GM12864 (cell line): ENCODE measurements around the gene RAB3IL1.
A peak's percentile ranks its signal among the peaks of the same experiment; 100 is the strongest.

Experiments used
- DNase-seq: peaks from one replicate; pipeline ENCODE4 v3.0.0-alpha.2; 2011; ENCODE audit warnings: low read depth
- H3K4me3 ChIP-seq: 2 replicates; pipeline ENCODE4 v1.5.1; 2011; ENCODE audit warnings: mild to moderate bottlenecking, low read depth, low read length, control low read depth
- TF ChIP-seq, protein P1 (sequence below): IDR thresholded peaks from 2 replicates; pipeline ENCODE4 v1.5.1; 2011; ENCODE audit warnings: low read depth, mild to moderate bottlenecking, moderate library complexity, low read length, control low read depth, inconsistent platforms; ENCODE audit errors: missing control alignments

Gene RAB3IL1

GRCh38 chr11:61872935-61873565, 44.3 kb downstream of the RAB3IL1 start:
- no peak for DNase-seq
- no peak overlapping the region for H3K4me3 ChIP-seq
- TF ChIP-seq, protein P1, sequence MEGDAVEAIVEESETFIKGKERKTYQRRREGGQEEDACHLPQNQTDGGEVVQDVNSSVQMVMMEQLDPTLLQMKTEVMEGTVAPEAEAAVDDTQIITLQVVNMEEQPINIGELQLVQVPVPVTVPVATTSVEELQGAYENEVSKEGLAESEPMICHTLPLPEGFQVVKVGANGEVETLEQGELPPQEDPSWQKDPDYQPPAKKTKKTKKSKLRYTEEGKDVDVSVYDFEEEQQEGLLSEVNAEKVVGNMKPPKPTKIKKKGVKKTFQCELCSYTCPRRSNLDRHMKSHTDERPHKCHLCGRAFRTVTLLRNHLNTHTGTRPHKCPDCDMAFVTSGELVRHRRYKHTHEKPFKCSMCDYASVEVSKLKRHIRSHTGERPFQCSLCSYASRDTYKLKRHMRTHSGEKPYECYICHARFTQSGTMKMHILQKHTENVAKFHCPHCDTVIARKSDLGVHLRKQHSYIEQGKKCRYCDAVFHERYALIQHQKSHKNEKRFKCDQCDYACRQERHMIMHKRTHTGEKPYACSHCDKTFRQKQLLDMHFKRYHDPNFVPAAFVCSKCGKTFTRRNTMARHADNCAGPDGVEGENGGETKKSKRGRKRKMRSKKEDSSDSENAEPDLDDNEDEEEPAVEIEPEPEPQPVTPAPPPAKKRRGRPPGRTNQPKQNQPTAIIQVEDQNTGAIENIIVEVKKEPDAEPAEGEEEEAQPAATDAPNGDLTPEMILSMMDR: no peak

DNA sequence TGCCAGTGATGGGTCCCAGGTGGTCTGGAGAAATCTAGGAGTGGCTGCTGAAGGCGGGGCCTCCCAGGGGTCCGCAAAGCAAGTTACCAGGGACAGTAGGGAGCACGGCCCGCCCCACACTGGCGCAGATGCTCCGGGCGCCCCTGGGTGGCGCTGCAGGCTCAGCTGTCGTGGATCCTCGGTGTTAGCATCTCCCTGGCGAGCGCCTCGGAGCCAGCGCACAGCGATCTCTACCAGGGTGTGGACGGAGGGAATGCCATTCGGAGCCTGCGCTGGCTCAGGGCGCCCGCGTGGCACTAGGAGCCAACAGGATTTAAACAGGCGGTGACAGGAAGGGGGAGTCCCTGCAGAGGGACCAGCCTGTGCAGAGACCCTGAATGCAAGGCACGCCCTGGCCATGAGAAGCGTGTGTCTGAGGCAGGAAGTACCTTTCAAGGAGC, 46.2 kb downstream of the RAB3IL1 start:
- no peak for DNase-seq
- TF ChIP-seq, protein P1: peak; percentile 87
- H3K4me3 ChIP-seq: no peak overlapping the region

DNA sequence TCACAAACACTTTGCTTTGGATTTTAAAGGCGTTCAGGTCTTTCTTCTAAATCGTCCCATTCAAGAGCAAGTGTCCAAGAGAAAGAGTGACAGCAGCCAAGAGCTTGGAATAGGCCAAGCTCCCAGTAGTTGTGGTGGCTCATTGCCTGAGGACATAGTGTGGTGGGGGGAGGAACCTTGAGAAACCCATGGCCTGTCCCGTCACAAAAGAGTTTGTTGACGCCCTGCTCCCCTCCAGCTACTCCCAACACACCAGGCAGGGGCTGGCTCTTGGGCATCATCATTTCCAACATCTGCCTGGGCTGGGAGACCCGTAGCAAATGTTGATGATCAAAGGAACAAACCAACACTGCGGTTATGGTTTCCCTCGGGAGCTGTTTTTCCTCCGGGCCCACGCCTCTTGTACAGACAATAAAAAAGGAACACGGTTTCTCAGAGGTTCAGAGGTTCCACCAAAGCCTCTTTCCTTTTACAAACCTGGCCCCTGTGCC, 46.8 kb downstream of the RAB3IL1 start:
- DNase-seq: no peak
- no peak overlapping the region for H3K4me3 ChIP-seq
- TF ChIP-seq, protein P1: no peak

DNA sequence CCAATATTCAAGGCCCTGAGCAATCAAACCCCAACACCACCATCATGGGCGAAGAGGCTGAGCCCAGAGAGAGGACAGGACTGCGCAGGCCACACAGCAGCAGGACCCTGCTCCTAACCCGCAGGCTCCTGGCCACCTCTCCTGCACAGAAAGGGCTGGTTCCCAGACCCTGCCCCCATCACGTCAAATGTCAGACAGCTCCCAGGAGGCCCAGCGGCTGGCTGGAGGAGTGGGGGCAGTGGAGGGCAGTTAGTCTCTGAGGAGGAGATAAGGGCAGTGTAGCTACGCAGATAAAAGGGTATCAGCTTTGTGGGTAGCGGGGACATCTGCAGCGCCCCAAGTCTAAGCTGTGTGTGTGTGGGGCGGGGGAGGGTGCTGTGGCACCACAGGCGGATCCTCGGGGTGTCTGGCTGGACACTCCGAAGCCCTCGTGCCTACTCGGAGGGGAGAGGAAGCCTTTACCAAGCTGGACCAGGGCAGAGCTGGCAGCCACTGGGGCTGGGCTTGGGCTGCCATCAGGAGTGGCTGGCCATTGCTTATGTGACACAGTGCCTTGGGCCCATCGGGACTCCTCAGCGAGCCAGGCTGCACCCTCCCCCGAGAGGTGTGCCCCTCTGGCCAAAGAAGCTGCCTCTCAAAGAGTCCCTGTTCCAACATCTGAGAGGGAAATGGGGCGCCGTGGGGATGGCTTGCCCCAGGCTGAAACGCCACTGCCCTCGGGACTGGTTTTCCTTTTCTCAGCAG, 47.5 kb downstream of the RAB3IL1 start:
- TF ChIP-seq, protein P1: no peak
- no peak overlapping the region for H3K4me3 ChIP-seq
- no peak for DNase-seq

DNA sequence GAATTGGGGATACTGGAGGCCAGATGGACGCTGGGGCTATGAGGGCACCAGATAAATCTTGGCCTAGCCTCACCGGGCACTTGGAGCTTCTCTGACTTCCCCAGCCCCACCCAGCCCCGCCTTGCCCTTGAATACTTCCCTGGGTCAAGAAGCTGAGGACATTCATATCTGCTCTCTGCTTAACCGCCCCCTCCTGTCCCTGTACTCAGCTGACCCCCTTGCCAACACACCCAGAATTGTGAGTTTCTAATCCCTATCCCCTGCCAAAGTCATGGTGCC, 48.0 kb downstream of the RAB3IL1 start:
- H3K4me3 ChIP-seq: no peak overlapping the region
- TF ChIP-seq, protein P1: no peak
- DNase-seq: no peak

DNA sequence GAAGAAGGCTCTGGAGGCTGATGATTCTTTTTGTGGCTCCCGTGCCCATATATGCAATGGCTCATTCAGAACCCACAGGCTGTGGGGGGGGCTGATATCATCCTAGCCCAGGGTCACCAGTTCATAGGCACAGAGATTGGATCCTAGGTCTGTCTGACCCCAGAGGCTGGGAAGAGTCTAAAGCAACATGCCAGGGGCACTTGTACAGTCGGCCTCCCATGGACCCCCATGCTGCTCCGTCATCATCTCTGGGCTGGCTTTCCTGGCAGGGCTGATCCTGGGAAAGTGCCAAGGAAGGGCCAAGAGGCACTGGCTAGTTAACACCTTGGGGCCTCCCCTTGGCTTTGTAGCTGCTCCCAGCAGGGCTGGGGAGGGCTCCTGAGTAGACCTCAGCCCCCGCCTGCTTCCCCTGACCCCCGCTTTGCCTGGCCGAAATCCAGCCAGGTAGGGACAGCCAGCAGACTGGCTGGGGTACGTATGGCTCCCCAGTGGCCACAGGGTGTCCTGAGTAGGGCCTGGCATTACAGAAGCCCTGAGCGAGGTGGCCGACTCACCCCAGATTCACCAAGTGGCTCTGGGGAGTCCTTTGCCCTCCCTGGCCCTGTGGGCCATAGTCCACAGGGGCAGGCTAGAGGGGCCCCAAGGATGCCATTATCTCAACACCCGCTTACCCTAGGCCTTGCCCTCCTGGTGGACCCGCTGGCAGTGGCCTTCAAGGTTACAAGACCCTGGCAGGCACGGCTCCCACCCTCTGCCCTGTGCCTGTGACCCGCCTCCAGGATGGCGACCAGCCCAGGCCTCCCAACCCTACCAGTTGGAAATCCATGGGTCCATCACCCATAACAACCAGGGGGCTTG, 48.6 kb downstream of the RAB3IL1 start:
- H3K4me3 ChIP-seq: no peak overlapping the region
- TF ChIP-seq, protein P1: no peak
- no peak for DNase-seq
